Panc1 (cell line): ENCODE results near the gene FBXL12. TPM values are rescaled to one million over a fixed set of nuclear protein-coding genes. Genes with fewer than 3 reads are reported as not detected.

Experiments
- ATAC-seq: fragments of 200-7000 bp; cut with Tn5 transposase; 2 replicates; pipeline ENCODE4 v1.9.1; 2020; ENCODE audit warnings: mild to moderate bottlenecking, moderate library complexity
- BruUV-seq: library from RNA; stranded (reverse); fragments of 400-500 nt; replicated peaks from 2 replicates; lab custom pipeline; 2021; lab: Mats Ljungman, UMichigan
- CTCF ChIA-PET: fragments of 300-600 bp; sonication (Branson Sonifier 250); formaldehyde crosslinking; loops from one replicate; lab custom pipeline; 2022; ENCODE audit warnings: antibody characterized with exemption; lab: Charles Lee
- POLR2A ChIA-PET: fragments of 300-600 bp; sonication (Branson Sonifier 250); formaldehyde crosslinking; loops from one replicate; lab custom pipeline; 2022; ENCODE audit warnings: antibody characterized with exemption; lab: Charles Lee
- DNase-seq: peaks from one replicate; pipeline ENCODE4 v3.0.0-alpha.2; 2010; ENCODE audit warnings: low read depth, low spot score
- H3K27ac ChIP-seq: 2 replicates; pipeline ENCODE4 v1.5.1; 2011; ENCODE audit warnings: mild to moderate bottlenecking, low read length, inconsistent platforms
- H3K27me3 ChIP-seq: fragments of 200-500 bp; sonication (Bioruptor generic); 2 replicates; pipeline ENCODE4 v1.6.0; 2014; ENCODE audit warnings: low read length, inconsistent platforms; ENCODE audit not compliant: control insufficient read depth, insufficient read depth
- H3K36me3 ChIP-seq: fragments of 200-500 bp; sonication (Bioruptor generic); 2 replicates; pipeline ENCODE4 v1.5.1; 2014; ENCODE audit warnings: inconsistent platforms, mild to moderate bottlenecking, low read length, moderate library complexity; ENCODE audit not compliant: control insufficient read depth, insufficient read depth
- H3K4me1 ChIP-seq: 2 replicates; pipeline ENCODE4 v1.5.1; 2011; ENCODE audit warnings: inconsistent platforms, mild to moderate bottlenecking, low read length, moderate library complexity; ENCODE audit not compliant: control insufficient read depth, insufficient read depth
- H3K4me3 ChIP-seq, 2 experiments: 2 replicates each; pipeline ENCODE4 v1.5.1; 2011 to 2012; ENCODE audit warnings: low read depth in 2 of 2, low read length in 2 of 2, mild to moderate bottlenecking in 2 of 2, inconsistent platforms in 1 of 2, moderate library complexity in 1 of 2
- H3K9me3 ChIP-seq: fragments of 200-500 bp; sonication (Bioruptor generic); 2 replicates; pipeline ENCODE4 v1.5.1; 2014; ENCODE audit warnings: low read depth, mild to moderate bottlenecking, inconsistent platforms, low read length, moderate library complexity; ENCODE audit not compliant: control insufficient read depth, insufficient read depth
- CTCF ChIP-seq: fragments of 450-650 bp; IDR thresholded peaks from 2 replicates; pipeline ENCODE4 v1.5.1; 2017; ENCODE audit warnings: mild to moderate bottlenecking
- POLR2AphosphoS5 ChIP-seq: IDR thresholded peaks from 2 replicates; pipeline ENCODE4 v1.6.1; 2012; ENCODE audit warnings: mild to moderate bottlenecking, low read depth, low read length, moderate library complexity
- SIN3A ChIP-seq: IDR thresholded peaks from 2 replicates; pipeline ENCODE4 v1.6.1; 2012; ENCODE audit warnings: low read depth, mild to moderate bottlenecking, low read length, moderate library complexity, borderline replicate concordance; ENCODE audit not compliant: insufficient read depth
- TCF7L2 ChIP-seq: IDR thresholded peaks from 2 replicates; pipeline ENCODE4 v1.6.1; 2011; ENCODE audit warnings: mild to moderate bottlenecking, low read depth, low read length, inconsistent platforms
- in situ Hi-C: cut with HindIII; loops from 2 replicates; pipeline ENCODE4 v1.10.0; 2016; ENCODE audit warnings: low sequenced_read_pairs, low pct_unique_long_range_greater_than_20kb
- intact Hi-C: fragments of 100-400 bp; cut with micrococcal nuclease; formaldehyde crosslinking; loops from one replicate; pipeline ENCODE4 v1.10.0; 2022; ENCODE audit not compliant: unreplicated experiment
- total RNA-seq: library from RNA; stranded (reverse); gene quantifications from one replicate; pipeline ENCODE4 v1.2.1, GENCODE V29; 2021; ENCODE audit not compliant: unreplicated experiment
- TF ChIP-seq, protein P1 (sequence below), 2 experiments: IDR thresholded peaks; 2 replicates each; pipeline ENCODE4 v1.6.1; 2011 to 2012; ENCODE audit warnings: low read depth in 2 of 2, control low read depth in 1 of 2, low read length in 1 of 2, mild to moderate bottlenecking in 1 of 2, moderate library complexity in 1 of 2; ENCODE audit not compliant: insufficient read depth in 1 of 2

FBXL12 gene
- total RNA-seq, 1 experiment from 2014 or later: 29.2 TPM

- ATAC-seq (peak; percentile 1; the same call in 1 of the 2 replicates), DNase-seq (no peak)
- ChIA-PET POLR2A (no interaction called here), CTCF (interaction anchor here (0.7 kb wide), 1 partner anchor 611 kb away, joined by 12 read pairs; no protein-coding TSS in a partner anchor)
- Histone ChIP-seq H3K36me3 (no peaks in the 10 kb centered on the region), H3K9me3 (no peaks in the 10 kb centered on the region), H3K4me1 (no peaks in the 10 kb centered on the region), H3K27me3 (no peaks in the 10 kb centered on the region), H3K4me3 (peak overlapping the region; percentile 91 to 92), H3K27ac (peak overlapping the region; percentile 86)
- no TSS peak for BruUV-seq
- in situ Hi-C loops (no loop called here), intact Hi-C loops (no loop called here)
- TF ChIP-seq TCF7L2 (no peak), POLR2AphosphoS5 (no peak), CTCF (no peak), SIN3A (no peak)
- TF ChIP-seq, protein P1, sequence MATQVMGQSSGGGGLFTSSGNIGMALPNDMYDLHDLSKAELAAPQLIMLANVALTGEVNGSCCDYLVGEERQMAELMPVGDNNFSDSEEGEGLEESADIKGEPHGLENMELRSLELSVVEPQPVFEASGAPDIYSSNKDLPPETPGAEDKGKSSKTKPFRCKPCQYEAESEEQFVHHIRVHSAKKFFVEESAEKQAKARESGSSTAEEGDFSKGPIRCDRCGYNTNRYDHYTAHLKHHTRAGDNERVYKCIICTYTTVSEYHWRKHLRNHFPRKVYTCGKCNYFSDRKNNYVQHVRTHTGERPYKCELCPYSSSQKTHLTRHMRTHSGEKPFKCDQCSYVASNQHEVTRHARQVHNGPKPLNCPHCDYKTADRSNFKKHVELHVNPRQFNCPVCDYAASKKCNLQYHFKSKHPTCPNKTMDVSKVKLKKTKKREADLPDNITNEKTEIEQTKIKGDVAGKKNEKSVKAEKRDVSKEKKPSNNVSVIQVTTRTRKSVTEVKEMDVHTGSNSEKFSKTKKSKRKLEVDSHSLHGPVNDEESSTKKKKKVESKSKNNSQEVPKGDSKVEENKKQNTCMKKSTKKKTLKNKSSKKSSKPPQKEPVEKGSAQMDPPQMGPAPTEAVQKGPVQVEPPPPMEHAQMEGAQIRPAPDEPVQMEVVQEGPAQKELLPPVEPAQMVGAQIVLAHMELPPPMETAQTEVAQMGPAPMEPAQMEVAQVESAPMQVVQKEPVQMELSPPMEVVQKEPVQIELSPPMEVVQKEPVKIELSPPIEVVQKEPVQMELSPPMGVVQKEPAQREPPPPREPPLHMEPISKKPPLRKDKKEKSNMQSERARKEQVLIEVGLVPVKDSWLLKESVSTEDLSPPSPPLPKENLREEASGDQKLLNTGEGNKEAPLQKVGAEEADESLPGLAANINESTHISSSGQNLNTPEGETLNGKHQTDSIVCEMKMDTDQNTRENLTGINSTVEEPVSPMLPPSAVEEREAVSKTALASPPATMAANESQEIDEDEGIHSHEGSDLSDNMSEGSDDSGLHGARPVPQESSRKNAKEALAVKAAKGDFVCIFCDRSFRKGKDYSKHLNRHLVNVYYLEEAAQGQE (IDR thresholded peaks at IDR 0.05; ENCODE audit: insufficient read depth in 1 of 2, low read depth in 2 of 2, low read length in 1 of 2): no peak
These were observed 625 bp downstream of the FBXL12 start for GRCh38 chr19:9818175-9818733.

DNA sequence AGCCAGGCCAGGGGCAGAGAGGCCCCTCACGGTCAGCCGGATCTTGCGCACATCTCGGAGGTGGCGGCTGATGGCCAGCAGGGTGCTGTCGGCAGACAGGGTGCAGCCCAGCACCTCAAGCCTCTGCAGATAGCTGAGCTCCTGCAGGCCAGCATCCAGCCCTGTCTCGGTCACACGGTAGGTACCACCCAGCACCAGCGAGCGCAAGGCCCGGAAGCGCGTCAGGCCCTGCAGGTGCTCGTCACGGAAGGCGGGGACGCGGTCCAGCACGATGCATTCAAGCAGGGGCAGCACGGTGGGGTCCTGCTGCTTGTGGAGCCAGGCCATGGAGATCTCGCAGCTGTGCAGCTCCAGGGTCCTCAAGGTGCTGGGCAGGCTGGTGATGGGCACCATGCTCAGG lies 7.7 kb downstream of the FBXL12 start:
- ChIA-PET CTCF (no interaction called here), POLR2A (no interaction called here)
- no peak for ATAC-seq

More for the DNA sequence above, 7.7 kb downstream of the FBXL12 start:
- Histone ChIP-seq H3K4me3 (no peak overlapping the region), H3K36me3 (no peaks in the 10 kb centered on the region; the same call in 1 of the 2 replicates), H3K27ac (no peak overlapping the region), H3K27me3 (no peaks in the 10 kb centered on the region), H3K4me1 (no peaks in the 10 kb centered on the region), H3K9me3 (no peaks in the 10 kb centered on the region)
- BruUV-seq: no TSS peak
- in situ Hi-C loops: no loop called here
- TF ChIP-seq CTCF (no peak), POLR2AphosphoS5 (no peak), TCF7L2 (no peak)
- TF ChIP-seq, protein P1 (IDR thresholded peaks at IDR 0.05; ENCODE audit: insufficient read depth in 1 of 2, low read depth in 2 of 2, low read length in 1 of 2): no peak
- DNase-seq: no peak
- intact Hi-C loops: no loop called here
